ENCODE results near the gene MOSPD2.

The MOSPD2 gene

DNA sequence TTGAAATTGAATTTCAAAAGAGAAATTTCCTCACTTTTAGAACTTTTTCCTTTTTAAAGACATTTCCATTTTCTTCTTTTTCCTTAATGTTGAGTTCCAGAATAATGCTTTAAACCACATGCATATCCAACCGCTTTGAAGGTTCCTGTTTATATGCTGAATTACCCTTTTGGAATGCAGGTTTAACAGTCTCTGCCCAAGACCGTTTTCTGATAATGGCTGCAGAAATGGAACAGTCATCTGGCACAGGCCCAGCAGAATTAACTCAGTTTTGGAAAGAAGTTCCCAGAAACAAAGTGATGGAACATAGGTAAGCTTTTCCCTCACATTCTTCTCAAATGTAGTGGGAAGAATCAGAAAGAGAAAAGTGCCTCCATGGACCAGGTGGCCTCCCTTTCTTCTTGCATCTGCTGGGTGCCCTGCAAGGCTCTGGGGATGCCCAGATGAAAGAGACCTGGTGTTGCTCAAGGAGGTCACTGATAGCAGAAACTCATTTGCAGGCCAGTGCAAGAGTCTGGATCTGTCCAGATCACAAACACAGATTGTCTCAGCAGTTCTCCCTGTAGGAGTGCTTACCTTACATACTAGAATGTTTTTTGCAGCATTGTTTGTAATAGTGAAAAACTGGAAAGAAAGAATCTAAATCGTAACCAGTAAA lies 42.9 kb downstream of the MOSPD2 start:
- no peak for DNase-seq

DNA sequence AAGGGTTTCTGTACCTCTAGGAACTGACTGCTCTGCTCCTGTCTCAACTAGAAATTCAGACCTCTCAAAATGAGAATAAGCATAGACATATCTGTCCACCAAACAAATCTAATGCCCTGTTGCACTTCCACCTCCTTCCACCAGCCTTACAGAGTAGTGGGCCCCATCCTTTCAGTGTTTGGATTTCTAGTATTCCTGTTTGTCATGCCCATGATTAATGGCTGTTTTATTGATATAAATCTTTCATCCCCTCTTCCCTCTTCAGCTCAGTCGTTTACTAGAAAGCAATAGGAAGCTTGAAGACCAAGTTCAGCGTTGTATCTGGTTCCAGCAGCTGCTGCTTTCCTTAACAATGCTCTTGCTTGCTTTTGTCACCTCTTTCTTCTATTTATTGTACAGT lies 46.2 kb downstream of the MOSPD2 start:
- no peak for DNase-seq

DNA sequence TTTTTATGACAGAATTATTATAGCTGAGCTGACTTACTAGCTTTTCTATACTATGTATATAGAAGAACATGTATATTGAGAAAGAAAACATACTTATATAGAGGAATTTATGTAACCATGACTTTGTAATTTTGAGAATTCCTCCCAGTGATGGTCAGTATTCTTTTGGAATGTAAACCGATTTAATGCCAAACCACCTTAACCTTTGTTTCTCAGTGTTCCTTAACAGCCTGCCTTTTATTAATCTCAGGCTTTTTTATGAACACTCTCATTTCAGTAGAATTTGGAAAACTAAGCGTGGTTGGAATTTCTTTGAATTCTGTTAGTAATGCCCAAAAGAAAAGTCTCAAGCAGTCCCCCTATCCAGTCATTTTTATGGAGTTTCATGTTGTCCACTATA lies 47.0 kb downstream of the MOSPD2 start:
- no peak for DNase-seq

DNA sequence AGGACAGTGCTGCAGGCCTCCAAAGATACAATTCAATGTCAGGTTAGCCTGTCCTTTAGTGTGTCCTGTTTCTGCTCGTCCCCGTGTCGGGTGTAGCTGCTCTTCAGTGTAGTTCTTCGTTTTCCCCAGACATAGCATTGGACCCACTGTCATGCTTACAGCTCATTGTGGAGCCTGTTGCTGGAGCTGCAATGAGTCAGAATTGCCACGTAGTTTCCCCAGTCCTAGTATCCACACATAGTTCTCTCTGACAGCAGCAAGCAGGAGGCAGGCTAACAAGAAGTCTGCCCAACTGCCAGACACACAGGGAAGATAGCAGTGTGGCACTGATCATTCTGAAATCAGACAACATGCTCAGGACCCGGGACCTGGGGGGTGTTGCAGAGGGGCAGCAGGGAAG lies 49.2 kb downstream of the MOSPD2 start:
- no peak for DNase-seq

DNA sequence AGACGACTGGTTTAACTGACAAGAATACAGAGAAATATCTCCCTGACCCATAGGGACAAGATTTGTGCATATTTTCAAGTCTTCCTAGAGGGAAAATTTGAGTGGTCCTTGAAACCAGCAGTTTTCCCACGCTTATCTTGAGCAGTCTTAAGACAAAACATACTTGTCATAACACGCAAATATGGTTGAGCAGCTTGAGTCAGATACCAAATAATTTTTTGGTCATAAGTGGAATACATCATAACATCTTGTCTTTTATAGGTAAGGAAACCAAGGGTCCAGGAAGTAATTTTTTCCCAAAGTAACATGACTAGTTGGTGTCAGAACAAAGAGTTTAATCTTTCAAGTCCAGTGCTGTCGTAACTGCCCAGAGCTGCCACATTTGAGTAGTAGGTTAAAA lies 50.5 kb downstream of the MOSPD2 start:
- no peak for DNase-seq

DNA sequence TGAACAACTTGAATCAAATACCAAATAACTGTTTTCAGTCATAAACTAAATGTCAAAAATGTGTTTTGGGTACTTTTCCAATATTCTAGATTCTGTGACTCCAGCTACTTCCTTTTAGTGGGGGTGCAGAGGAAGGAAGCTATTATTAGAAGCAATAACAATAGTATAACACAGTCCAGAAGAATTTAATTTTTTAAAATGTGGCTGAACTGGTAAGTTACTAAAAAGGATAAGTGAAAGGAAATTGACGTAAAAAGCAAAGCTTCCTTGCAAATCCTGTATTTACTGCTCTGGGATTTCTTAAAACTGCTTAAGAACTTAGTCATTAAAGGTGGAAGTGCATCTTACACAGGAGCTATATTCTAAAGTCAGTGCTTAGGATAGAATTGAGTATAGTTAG lies 53.2 kb downstream of the MOSPD2 start:
- no peak for DNase-seq

DNA sequence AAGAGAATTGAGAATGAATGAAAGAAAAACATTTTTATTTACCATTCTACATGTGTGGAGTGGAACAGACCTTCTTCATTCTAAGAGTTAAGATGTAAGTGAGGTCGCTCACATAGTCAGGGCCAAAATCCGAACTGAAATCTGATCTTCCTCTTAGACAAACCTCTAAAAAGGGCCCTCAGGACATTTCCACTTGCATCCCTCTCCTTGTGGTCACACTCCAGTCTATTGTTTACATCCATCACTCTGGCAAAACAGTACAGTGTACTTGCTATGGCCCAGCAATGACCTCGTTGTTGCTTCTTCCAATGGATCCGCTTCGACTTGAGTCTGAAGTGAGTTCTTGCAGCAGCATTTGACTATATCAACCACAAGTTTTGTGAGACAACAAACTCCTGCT lies 54.2 kb downstream of the MOSPD2 start:
- DNase-seq, result no peak

DNA sequence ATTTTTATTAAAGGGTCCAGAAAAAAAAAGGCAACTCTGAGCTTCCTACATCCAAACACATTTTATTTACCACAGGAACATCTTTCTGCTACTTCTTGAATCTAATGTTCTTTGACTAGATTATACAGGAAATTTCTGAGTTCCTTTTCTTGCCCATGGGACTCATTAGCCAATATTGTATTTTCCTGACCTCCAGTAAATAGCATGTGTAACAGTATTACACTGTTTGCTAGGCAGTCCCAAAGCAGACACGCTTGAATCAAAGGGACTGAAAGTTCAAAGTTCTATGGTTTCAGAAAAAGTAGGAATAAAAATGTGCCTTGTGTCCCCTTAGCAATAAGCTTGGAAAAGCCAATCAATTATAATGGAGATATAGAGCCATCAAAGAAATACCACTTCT lies 57.4 kb downstream of the MOSPD2 start:
- no peak for DNase-seq

DNA sequence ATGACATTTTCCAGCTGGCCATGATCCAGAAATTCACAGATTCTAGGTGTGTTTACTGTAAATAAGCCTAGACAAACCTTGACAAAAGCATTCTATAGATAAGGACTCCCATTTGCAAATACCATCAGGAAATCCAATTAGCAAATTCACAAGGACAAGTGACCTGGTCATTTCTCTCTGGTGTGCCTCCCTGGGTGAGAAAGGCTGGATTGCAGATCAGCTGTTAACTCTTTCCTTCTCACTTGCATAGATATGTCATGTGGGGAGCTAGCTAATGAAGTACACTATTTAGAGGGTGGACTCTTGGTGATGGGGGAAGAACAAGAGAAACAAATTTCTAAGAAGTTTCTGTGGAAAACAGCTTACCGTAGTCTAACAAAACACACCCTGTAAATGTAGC lies 58.9 kb downstream of the MOSPD2 start:
- DNase-seq, result no peak

DNA sequence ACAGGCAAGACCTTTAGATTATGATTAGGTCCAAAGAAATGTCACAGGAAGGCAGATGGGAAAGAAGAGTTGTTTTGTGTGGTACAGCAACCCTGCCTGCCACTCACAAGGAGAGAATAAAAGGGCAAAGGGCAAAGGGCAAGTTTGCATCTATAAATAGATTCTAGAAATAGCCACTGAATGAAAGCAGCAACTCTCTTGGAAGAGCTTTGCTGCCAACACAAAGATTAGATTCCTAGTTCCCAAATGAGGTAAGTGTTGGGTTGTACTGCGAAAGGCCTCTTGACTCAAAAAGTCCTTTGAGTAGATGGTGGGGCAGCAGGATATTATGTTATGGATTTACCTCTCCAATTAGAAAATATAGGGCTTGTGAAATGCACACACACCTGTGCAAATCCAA lies 61.2 kb downstream of the MOSPD2 start:
- no peak for DNase-seq

DNA sequence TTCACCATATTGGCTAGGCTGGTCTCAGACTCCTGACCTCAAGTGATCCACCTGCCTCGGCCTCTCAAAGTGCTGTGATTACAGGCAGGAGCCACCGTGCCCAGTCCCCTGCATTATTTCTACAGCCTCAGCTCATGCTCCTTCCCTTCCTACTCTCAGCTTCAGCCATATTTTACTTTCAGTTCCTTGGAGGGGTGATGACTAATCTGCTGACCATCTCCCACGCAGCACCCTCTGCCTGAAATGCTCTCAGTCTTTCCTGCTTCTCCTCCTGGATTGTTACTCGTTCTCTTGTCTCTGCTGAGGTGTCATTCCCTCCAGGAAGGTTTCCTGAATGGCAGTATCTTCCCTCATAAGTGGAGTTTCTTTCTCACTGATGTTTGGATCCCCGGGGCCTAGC lies 63.3 kb downstream of the MOSPD2 start:
- DNase-seq, result no peak

DNA sequence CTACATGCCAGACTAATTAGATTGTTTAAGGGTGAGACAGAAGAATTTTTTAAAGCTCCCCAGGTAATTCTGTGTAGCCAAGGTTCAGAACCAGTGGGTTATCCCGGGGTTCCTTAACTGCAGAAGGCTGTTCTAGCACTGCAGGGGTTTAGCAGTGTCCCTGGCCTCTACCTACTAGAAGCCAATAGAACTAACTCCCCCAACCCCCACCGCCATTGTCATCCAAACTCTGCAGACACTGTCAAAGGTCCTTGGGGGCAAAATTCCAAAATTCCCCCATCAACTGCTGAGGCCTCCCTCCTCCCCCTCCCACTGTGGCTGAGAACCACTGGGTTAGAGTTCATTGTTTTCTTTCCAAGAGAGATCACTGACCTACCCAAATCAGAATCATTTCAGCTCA lies 66.4 kb downstream of the MOSPD2 start:
- DNase-seq, result no peak

DNA sequence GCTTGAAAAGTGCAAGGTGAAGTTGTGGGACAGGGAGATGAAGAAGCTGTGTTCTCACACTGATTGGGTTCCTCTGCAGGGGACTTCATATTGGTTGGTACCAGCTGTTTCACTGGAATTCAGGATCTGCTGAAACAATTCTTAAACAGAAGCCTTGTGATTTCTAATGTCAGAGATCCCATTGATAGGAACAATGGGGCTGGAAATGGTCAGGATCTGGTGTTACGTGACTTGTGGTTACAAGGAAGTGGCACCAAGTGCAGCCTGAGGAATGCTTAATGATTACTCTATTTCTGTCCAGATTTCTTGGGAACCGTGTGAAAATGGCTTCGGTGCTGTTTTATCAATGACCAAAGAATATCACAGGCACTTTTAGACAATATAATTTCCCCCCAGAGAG lies 68.1 kb downstream of the MOSPD2 start:
- no peak for DNase-seq

DNA sequence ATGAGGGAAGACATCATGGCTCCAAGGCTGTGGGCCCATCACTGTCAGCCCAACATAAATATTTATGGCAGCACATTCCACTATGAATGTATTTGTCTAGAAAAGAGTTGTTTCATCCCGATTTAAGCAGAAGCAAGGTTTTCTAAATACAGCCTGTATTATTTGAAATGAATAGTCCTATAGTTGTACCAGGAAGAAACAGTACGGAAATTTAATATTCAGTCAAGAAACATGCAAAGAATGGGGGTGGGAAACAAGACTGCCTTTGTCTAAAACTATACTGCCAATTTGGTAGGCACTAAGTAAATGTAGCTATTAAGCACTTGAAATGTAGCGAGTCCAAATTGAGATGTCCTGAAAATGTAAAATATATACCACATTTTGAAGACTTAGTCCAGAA lies 69.1 kb downstream of the MOSPD2 start:
- no peak for DNase-seq

DNA sequence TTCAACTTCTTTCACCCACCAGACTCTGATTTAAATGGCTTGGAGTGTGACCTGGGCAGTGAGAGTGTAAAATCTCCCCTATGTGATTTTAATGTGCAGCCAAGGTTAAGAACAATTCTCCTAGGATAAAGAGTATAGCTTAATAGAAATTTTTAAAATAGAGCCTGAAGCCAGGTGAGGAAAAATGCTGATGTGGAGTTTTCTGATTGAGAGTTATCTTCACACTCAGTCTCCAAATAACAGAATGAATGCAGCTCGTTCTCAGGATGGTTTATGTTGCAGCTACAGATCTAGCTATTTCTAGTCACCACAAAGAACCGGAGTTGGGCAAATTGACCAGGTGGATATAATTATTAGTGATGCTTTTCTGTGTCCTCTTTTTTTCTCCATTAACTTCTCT lies 70.7 kb downstream of the MOSPD2 start:
- DNase-seq, result no peak

DNA sequence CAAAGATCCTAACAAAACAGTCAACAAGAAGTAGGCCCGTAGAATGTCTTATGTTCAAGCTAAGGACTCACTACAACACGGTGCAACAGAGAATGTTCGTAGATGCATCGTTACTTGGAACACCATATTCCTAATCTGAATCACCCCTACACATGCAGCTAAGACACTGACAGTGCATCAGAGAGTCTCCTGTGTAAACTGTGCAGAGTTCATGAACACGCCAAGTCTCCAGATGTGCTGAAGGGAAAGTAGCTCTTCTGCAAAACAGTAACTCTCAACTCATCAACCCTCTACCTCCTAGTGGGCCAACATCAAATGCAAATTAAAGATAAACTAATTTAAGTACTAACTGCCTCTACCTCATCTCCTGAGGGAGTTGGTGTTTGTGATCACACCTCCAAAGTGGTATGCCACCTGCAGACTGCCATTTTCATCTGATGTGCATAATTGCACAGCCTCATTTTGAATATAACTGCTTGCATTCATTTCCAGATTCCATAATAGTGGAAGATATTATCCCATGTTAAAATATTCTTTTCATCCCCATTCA lies 73.5 kb downstream of the MOSPD2 start:
- DNase-seq, result no peak

DNA sequence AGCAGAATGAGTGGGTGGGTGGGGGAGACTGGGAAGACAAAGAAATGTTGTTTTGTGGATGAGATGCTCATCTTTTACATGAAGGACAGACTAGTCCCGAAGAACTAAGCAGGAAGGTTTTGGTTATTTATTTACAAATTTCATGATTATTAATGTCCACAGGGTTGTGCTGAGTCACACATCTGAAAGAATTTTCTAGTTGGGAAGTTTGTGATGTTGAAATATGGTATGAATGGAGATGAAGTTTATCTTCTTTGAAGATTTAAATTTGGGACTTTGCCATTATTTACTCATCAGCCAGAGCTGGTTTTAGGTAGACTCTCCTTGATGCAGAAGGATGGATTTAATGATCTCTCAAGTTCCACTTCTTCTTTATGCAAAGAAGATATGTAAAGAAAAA lies 75.5 kb downstream of the MOSPD2 start:
- DNase-seq, result no peak

DNA sequence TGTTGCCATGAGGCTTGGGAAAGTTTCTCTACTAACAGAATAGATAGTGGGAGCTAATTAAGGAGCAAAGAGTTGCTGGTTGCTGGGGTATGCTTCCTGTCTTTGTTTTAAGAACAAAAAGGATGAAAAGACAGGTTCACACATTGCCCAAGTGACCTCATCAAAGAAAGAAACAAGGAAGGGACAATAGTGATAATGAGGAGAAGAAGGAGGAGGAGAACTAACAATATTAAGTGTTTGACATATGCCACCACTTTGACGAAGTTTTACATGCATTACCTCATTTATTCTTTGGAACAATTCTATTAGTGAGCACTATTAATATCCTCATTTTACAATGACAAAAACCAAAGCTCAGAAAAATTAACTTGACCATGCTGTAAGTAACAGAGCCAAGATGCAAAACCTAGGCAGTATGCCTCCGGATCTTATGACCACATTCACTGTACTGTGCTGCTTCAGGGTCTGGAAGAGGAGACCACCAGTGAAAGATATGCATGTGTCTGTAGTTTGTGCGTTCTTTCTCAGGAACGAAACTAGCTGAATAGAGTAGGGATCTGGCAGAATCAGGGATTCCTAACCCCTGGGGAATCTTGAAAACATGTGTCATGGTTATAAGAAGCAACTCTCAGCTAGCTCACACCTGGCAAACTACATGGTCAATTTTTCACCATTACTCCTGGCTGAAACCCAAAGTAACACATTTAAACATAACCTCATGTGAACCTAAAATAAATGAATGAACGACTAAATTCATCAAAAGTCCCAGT lies 83.8 kb downstream of the MOSPD2 start:
- DNase-seq, result no peak

DNA sequence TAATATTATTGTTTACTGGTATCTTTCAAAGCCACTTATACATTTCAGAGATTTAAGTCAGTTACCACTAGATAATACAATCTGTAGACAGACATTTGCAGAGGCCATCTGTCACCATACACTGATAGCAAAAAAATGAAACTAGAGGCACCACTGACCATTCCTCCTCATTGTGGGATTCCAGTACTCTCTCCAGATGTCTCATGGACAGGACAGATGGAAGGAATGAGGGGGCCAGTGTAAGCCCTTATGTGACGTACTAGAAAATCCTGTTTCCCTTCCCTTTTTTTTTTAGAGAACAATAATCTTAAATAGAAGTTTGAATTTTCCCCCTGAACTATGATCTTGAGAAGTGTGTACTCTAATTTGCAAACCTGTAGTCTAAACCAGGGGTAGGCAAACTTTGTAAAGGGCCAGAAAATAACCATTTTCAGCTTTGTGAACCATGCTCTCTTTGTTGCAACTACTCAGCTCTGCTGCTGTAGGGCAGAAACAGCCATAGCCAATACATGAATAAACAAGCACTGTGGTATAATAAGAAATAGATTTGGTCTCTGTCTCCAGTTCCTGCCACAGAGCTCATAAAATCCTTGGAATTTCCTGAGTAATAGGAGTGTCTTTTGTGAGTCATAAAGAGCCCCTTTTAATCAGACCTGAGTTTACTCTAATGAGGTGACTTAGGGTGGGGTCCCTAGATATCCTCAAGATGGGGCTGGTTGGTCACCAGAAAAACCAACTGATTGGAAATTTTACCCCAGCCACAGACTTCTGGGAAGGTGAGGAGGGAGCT lies 90.4 kb downstream of the MOSPD2 start:
- DNase-seq, result no peak

DNA sequence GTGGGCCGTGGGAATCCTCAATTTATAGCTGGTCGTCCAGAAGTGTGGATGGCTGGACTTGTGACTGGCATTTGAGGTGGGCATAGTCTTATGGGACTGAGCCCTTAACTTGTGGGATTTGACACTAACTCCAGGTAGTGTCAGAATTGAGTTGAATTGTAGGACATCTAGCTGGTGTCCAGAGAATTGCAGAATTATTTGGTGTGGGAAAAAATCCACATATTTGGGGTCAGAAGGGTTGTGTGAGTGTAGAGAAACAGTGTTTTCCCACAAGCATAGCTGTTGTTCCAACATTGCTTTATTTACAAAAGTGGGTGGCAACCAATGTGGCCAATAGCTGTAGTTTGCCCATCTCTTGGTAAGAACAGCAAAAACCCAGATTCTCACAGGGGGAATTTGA lies 91.3 kb downstream of the MOSPD2 start:
- DNase-seq, result no peak

Data from CD4-positive, alpha-beta T cell treated with Interleukin-17A for 4 hours (primary cell).